GM06990 (cell line): Measurements from ENCODE around the gene GDF15.
A peak's percentile ranks its signal among the peaks of the same experiment; 100 is the strongest.

Experiments used
- DNase-seq: peaks from one replicate; pipeline ENCODE4 v3.0.0-alpha.2; 2011; ENCODE audit not compliant: insufficient read length; ENCODE audit errors: extremely low read depth
- H3K27me3 ChIP-seq: replicated peaks from 2 replicates; pipeline ENCODE4 v1.6.0; 2011; ENCODE audit warnings: low read length; ENCODE audit not compliant: control insufficient read depth, insufficient read depth
- H3K36me3 ChIP-seq: 2 replicates; pipeline ENCODE4 v1.5.1; 2011; ENCODE audit warnings: low read length; ENCODE audit not compliant: control insufficient read depth, insufficient read depth
- H3K4me3 ChIP-seq: replicated peaks from 2 replicates; pipeline ENCODE4 v1.5.1; 2011; ENCODE audit warnings: low read depth, mild to moderate bottlenecking, control low read depth, low read length
- CTCF ChIP-seq: IDR thresholded peaks from 2 replicates; pipeline ENCODE4 v1.5.1; 2011; ENCODE audit warnings: low read length, control low read depth, mild to moderate bottlenecking, inconsistent platforms; ENCODE audit not compliant: insufficient read depth, poor library complexity, severe bottlenecking

GDF15 gene

GRCh38 chr19:18392926-18393325 is 7.0 kb downstream of the GDF15 start:
- Histone ChIP-seq H3K36me3 (no peaks in the 10 kb centered on the region), H3K27me3 (no peaks in the 10 kb centered on the region), H3K4me3 (no peak overlapping the region)
- DNase-seq = no peak
- TF ChIP-seq CTCF = no peak

- no peaks in the 10 kb centered on the region for H3K27me3 ChIP-seq
- H3K4me3 ChIP-seq = no peak overlapping the region
- DNase-seq = no peak
- no peaks in the 10 kb centered on the region for H3K36me3 ChIP-seq
- no peak for TF ChIP-seq CTCF
Observed at GRCh38 chr19:18393836-18394235, 7.9 kb downstream of the GDF15 start.

DNA sequence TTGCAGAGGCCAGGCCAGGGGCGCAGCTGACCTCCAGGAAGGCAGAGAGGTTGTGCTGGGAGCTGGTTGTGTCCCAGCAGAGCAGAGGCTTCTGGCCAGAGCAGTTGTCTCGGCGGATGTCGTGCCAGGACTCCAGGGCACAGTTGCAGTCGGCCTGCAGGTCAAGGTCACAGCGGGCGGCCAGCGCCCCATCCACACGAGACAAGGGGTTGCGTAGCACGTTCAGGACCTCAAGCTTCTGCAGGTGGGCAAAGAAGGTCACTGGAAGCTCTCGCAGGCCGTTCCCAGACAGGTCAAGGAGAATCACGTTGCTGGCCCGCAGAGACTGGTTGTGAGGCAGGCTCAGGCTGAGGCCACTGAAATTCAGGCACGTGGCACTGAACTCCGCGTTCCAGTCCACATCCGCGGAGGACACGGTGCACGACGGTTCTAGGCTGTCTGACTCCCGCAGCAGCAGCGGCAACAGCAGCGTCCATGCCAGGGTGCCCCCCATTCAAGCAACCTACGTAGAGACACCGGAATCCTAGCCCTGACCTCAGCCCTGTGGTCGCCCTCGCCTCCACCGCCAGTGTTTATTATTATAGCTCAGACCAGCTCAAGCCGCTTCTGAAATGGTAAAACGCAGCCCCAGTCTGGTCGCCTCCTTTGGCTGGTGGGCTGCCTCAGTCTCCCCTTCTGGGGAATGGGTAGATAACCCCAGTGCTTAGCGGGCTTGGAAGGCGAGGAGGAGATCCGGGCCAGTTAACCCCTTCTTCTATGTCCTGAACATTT is 10.7 kb downstream of the GDF15 start:
- Histone ChIP-seq H3K4me3 (peak overlapping the region; percentile 53), H3K36me3 (no peaks in the 10 kb centered on the region), H3K27me3 (no peaks in the 10 kb centered on the region)
- DNase-seq = no peak
- TF ChIP-seq CTCF = no peak

GRCh38 chr19:18397242-18398202 is 11.6 kb downstream of the GDF15 start, which contains the start of gene LRRC25:
LRRC25 (minus strand) TSS chr19:18397622; CDS start chr19:18396963, 659 bp downstream.
- DNase-seq = no peak
- no peaks in the 10 kb centered on the region for H3K27me3 ChIP-seq
- peak within 1 kb of the TSS; percentile 53 for H3K4me3 ChIP-seq
- H3K36me3 ChIP-seq = no peaks in the 10 kb centered on the region
- TF ChIP-seq CTCF = no peak

DNA sequence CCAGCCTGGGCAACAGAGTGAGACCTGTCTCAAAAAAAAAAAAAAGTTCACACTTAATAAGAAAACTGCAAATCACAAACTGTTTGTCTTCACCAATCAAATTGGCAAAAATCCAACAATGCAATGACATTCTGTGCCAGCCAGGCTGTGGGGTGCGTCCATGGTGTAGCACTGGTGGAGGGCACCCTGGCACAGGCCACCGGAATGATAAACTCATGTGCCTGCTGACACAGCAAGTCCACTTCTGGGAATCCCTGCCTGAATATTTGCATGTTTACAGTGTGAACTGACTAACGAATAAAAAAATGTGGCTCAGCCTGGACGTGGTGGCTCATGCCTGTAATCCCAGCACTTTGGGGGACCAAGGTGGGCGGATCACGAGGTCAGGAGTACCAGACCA is 13.1 kb downstream of the GDF15 start:
- no peak for DNase-seq
- no peak for TF ChIP-seq CTCF
- Histone ChIP-seq H3K4me3 (no peak overlapping the region), H3K27me3 (no peaks in the 10 kb centered on the region), H3K36me3 (no peaks in the 10 kb centered on the region)
